Measurements from ENCODE around the gene MCM3. TPM values are rescaled to one million over a fixed set of nuclear protein-coding genes. Genes with fewer than 3 reads are reported as not detected.

MCM3 gene
- polyA plus RNA-seq, 1 donor from 2014 or later, result 8.6 TPM

DNA sequence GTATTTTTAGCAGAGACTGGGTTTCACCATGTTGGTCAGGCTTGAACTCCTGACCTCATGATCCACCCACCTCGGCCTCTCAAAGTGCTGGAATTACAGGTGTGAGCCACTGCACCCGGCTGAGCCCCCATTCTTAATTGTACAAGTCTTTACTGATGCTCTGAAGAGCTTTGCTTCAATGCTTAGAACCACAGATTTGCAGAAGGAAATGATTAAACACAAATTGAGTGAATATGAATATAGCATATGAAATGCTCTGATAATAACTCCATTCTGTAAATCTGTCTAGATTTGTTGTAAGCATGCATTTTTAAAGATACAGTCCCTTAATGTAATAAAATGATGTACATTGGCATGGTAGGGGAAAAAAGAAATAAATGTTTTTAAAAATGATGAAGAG, 4.3 kb upstream of the MCM3 start:
- H3K27ac ChIP-seq (ENCODE audit: low read length), result no peak overlapping the region
- no peak overlapping the region for H3K4me2 ChIP-seq (ENCODE audit: low read length)
- H3K9me3 ChIP-seq (ENCODE audit: low read length), result no peaks in the 10 kb centered on the region
- peaks cover 4% of the 10 kb centered on the region for H3K79me2 ChIP-seq (replicated peaks; ENCODE audit: insufficient read depth, low read length)
- no peak overlapping the region for H3K4me3 ChIP-seq (ENCODE audit: low read length)
- no peak overlapping the region for H3K9ac ChIP-seq (ENCODE audit: low read length)
- no peak for TF ChIP-seq MXI1 (conservative IDR thresholded peaks at IDR 0.05; ENCODE audit: poor library complexity, severe bottlenecking)
- TF ChIP-seq, protein P1, sequence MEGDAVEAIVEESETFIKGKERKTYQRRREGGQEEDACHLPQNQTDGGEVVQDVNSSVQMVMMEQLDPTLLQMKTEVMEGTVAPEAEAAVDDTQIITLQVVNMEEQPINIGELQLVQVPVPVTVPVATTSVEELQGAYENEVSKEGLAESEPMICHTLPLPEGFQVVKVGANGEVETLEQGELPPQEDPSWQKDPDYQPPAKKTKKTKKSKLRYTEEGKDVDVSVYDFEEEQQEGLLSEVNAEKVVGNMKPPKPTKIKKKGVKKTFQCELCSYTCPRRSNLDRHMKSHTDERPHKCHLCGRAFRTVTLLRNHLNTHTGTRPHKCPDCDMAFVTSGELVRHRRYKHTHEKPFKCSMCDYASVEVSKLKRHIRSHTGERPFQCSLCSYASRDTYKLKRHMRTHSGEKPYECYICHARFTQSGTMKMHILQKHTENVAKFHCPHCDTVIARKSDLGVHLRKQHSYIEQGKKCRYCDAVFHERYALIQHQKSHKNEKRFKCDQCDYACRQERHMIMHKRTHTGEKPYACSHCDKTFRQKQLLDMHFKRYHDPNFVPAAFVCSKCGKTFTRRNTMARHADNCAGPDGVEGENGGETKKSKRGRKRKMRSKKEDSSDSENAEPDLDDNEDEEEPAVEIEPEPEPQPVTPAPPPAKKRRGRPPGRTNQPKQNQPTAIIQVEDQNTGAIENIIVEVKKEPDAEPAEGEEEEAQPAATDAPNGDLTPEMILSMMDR (IDR thresholded peaks at IDR 0.05; ENCODE audit: poor library complexity, severe bottlenecking), result no peak
- no peak for TF ChIP-seq POLR2AphosphoS5 (IDR thresholded peaks at IDR 0.05)
- H4K20me1 ChIP-seq (ENCODE audit: insufficient read depth), result no peaks in the 10 kb centered on the region
- no peaks in the 10 kb centered on the region for H3K36me3 ChIP-seq (ENCODE audit: insufficient read depth, low read length)
- H3K27me3 ChIP-seq (ENCODE audit: insufficient read depth, low read depth, low read length), result no peaks in the 10 kb centered on the region
- no peaks in the 10 kb centered on the region for H3F3A ChIP-seq (ENCODE audit: insufficient read depth, low read length, poor library complexity, severe bottlenecking)
- no peaks in the 10 kb centered on the region for H3K9me2 ChIP-seq (ENCODE audit: insufficient read depth, low read length)
- H2AFZ ChIP-seq (ENCODE audit: low read depth, low read length), result no peak overlapping the region

DNA sequence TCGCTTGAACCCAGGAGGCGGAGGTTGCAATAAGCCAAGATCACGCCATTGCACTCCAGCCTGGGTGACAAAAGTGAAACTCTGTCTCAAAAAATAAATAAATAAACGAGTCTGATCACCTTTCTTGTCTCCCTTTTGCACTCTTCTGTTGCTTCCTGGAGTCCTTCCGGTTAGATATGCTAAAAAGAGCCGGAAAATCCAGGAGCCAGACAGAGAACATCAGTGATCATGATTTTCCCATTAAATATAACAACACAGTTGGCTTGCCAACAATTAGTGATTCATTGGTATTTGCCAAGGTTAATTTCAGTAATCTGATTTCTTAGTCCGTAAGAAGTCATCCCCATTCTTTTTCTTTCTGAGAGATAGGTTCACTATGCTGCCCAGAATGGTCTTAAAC, 3.7 kb upstream of the MCM3 start:
- no peaks in the 10 kb centered on the region for H3K27me3 ChIP-seq (ENCODE audit: insufficient read depth, low read depth, low read length)
- no peak for TF ChIP-seq SMC3 (conservative IDR thresholded peaks at IDR 0.05; ENCODE audit: poor library complexity)
- TF ChIP-seq, protein P2, sequence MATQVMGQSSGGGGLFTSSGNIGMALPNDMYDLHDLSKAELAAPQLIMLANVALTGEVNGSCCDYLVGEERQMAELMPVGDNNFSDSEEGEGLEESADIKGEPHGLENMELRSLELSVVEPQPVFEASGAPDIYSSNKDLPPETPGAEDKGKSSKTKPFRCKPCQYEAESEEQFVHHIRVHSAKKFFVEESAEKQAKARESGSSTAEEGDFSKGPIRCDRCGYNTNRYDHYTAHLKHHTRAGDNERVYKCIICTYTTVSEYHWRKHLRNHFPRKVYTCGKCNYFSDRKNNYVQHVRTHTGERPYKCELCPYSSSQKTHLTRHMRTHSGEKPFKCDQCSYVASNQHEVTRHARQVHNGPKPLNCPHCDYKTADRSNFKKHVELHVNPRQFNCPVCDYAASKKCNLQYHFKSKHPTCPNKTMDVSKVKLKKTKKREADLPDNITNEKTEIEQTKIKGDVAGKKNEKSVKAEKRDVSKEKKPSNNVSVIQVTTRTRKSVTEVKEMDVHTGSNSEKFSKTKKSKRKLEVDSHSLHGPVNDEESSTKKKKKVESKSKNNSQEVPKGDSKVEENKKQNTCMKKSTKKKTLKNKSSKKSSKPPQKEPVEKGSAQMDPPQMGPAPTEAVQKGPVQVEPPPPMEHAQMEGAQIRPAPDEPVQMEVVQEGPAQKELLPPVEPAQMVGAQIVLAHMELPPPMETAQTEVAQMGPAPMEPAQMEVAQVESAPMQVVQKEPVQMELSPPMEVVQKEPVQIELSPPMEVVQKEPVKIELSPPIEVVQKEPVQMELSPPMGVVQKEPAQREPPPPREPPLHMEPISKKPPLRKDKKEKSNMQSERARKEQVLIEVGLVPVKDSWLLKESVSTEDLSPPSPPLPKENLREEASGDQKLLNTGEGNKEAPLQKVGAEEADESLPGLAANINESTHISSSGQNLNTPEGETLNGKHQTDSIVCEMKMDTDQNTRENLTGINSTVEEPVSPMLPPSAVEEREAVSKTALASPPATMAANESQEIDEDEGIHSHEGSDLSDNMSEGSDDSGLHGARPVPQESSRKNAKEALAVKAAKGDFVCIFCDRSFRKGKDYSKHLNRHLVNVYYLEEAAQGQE (IDR thresholded peaks at IDR 0.05; ENCODE audit: borderline replicate concordance), result no peak
- no peak for TF ChIP-seq POLR2AphosphoS5 (IDR thresholded peaks at IDR 0.05)
- TF ChIP-seq, protein P1 (IDR thresholded peaks at IDR 0.05; ENCODE audit: poor library complexity, severe bottlenecking), result no peak
- no peaks in the 10 kb centered on the region for H4K20me1 ChIP-seq (ENCODE audit: insufficient read depth)
- H3K4me3 ChIP-seq (ENCODE audit: low read length), result no peak overlapping the region
- no peak overlapping the region for H3K4me2 ChIP-seq (ENCODE audit: low read length)
- no peak overlapping the region for H3K9ac ChIP-seq (ENCODE audit: low read length)
- H3K9me2 ChIP-seq (ENCODE audit: insufficient read depth, low read length), result no peaks in the 10 kb centered on the region
- H3K9me3 ChIP-seq (ENCODE audit: low read length), result no peaks in the 10 kb centered on the region
- no peak overlapping the region for H2AFZ ChIP-seq (ENCODE audit: low read depth, low read length)
- no peaks in the 10 kb centered on the region for H3F3A ChIP-seq (ENCODE audit: insufficient read depth, low read length, poor library complexity, severe bottlenecking)
- no peaks in the 10 kb centered on the region for H3K36me3 ChIP-seq (ENCODE audit: insufficient read depth, low read length)
- H3K27ac ChIP-seq (ENCODE audit: low read length), result no peak overlapping the region
- H3K79me2 ChIP-seq (replicated peaks; ENCODE audit: insufficient read depth, low read length), result peaks cover 10% of the 10 kb centered on the region
